Smooth muscle cell of bladder (primary cell): ENCODE data around the gene WBP2NL. TPM values are rescaled to one million over a fixed set of nuclear protein-coding genes. Genes with fewer than 3 reads are reported as not detected.

Experiments
- total RNA-seq: library from RNA; depleted of rRNA; stranded (reverse); fragments of >200 nt; gene quantifications from 2 replicates; pipeline ENCODE4 v1.2.3, GENCODE V29; 2014

WBP2NL gene, protein sequence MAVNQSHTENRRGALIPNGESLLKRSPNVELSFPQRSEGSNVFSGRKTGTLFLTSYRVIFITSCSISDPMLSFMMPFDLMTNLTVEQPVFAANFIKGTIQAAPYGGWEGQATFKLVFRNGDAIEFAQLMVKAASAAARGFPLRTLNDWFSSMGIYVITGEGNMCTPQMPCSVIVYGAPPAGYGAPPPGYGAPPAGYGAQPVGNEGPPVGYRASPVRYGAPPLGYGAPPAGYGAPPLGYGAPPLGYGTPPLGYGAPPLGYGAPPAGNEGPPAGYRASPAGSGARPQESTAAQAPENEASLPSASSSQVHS
- total RNA-seq, result 0.28 and 0.46 TPM in 2 replicates

GRCh38 chr22:41998361-41999261 lies at the start of gene WBP2NL:
WBP2NL (plus strand) TSS chr22:41998788; CDS start chr22:41998819, 31 bp downstream.

GRCh38 chr22:41951898-41952474 lies 46.6 kb upstream of the WBP2NL start, which contains the start of gene SMIM45:
SMIM45 (plus strand) TSS chr22:41952150.

GRCh38 chr22:41969110-41969646 lies 29.4 kb upstream of the WBP2NL start, which contains the start of gene SEPTIN3:
SEPTIN3 (plus strand) TSS chr22:41969443; CDS start chr22:41971493, 2,050 bp downstream.

GRCh38 chr22:42070517-42071422 lies 72.2 kb downstream of the WBP2NL start, which contains the start of gene NAGA:
NAGA (minus strand) TSS chr22:42070812; CDS start chr22:42070297, 515 bp downstream.

DNA sequence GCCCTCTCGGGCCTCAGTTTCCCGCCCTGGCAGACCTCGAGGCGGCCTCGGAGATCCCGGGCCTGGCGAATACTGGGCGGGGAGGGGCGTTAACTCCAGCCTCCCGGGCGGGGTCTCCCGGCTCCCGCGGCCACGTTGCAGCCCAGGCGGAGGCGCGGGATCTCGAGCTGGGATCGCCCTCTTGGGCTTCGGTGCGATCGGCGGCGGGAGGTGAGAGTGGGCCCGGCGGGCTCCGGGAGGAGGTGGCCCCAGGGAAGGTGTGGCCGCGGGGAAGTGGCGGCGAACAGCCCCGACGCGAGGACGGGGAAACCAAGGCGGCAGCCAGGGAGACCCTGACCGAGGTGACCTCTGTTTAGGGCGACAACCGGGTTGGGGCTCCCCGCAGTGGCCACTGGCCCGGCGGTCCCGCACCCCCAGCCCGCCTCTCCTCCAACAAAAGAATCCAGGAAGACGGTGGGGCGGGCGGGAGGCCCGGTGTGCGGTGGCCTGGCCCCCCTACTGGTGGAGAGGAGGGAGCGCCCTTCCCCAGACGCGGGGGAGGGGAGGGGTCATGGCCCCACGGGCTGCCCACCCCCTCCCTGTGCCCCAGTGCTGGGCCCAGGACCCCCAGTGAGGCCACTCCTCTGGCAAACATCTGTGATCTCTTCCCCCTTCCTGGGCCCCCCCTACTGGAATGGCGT lies 75.7 kb downstream of the WBP2NL start, which contains the start of gene PHETA2:
PHETA2 (plus strand) TSS at position 117 of the 680 bp plus-strand sequence. CDS start 3,046 bp downstream, outside the sequence.

Other genes with a start within 250 kb of the WBP2NL start
- gene CCDC134, start 198.1 kb upstream of the WBP2NL start, total RNA-seq, result 6.7 and 7.0 TPM in 2 replicates
- 39.5 and 54.3 TPM in 2 replicates for gene SREBF2, start 165.7 kb upstream of the WBP2NL start, total RNA-seq
- not detected in 2 replicates for gene SHISA8, start 83.7 kb upstream of the WBP2NL start, total RNA-seq
- gene TNFRSF13C, start 72.0 kb upstream of the WBP2NL start, total RNA-seq, result 0.09 and 0.14 TPM in 2 replicates
- gene CENPM, start 51.6 kb upstream of the WBP2NL start, total RNA-seq, result 3.5 and 6.0 TPM in 2 replicates
- 0.09 and 0.14 TPM in 2 replicates for gene SEPTIN3, start 29.3 kb upstream of the WBP2NL start, total RNA-seq
- 37.3 and 39.1 TPM in 2 replicates for gene NAGA, start 72.0 kb downstream of the WBP2NL start, total RNA-seq
- gene PHETA2, start 75.5 kb downstream of the WBP2NL start, total RNA-seq, result 15.8 and 21.5 TPM in 2 replicates
- gene SMDT1, start 80.9 kb downstream of the WBP2NL start, total RNA-seq, result 6.9 and 11.8 TPM in 2 replicates
- gene NDUFA6, start 92.0 kb downstream of the WBP2NL start, total RNA-seq, result 64.1 and 108 TPM in 2 replicates
- gene CYP2D6, start 132.0 kb downstream of the WBP2NL start, total RNA-seq, result 0.14 and 1.6 TPM in 2 replicates